ENCODE data around the gene ARHGAP19. TPM values are rescaled to one million over a fixed set of nuclear protein-coding genes. Genes with fewer than 3 reads are reported as not detected.

ARHGAP19 gene
- total RNA-seq, 1 donor from 2014 or later, result 15.4 TPM

DNA sequence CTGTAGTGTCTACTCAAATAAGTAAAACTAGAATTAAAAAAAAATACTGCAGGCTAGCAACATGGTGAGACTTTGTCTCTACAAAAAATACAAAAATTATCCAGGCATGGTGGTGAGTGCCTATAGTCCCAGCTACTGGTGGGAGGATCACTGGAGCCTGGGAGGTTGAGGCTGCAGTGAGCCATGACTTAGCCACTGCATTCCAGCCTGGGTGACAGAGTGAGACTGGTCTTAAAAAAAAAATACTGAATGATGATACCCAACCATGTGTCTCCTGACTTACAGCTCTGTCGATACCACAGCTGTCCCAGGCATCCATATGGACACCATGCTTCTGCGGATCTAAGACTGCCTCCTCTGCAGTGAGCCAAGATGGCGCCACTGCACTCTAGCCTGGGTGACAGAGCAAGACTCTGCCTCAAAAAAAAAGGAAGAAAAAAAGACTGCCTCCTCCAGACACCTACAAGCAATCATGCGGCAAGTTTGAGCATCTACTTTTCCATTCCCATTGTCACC, 18.7 kb upstream of the ARHGAP19 start:
- H3K4me1 ChIP-seq, result no peaks in the 10 kb centered on the region
- no peaks in the 10 kb centered on the region for H3K27me3 ChIP-seq (ENCODE audit: low read depth)
- intact Hi-C loops (cut with DNase I), result no loop called here
- no peak overlapping the region for H3K27ac ChIP-seq
- H3K9me3 ChIP-seq, result no peaks in the 10 kb centered on the region
- TF ChIP-seq, protein P1, sequence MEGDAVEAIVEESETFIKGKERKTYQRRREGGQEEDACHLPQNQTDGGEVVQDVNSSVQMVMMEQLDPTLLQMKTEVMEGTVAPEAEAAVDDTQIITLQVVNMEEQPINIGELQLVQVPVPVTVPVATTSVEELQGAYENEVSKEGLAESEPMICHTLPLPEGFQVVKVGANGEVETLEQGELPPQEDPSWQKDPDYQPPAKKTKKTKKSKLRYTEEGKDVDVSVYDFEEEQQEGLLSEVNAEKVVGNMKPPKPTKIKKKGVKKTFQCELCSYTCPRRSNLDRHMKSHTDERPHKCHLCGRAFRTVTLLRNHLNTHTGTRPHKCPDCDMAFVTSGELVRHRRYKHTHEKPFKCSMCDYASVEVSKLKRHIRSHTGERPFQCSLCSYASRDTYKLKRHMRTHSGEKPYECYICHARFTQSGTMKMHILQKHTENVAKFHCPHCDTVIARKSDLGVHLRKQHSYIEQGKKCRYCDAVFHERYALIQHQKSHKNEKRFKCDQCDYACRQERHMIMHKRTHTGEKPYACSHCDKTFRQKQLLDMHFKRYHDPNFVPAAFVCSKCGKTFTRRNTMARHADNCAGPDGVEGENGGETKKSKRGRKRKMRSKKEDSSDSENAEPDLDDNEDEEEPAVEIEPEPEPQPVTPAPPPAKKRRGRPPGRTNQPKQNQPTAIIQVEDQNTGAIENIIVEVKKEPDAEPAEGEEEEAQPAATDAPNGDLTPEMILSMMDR (IDR thresholded peaks at IDR 0.05), result no peak
- H3K36me3 ChIP-seq, result no peaks in the 10 kb centered on the region
- no peak for DNase-seq
- ATAC-seq, result no peak
- no peak overlapping the region for H3K4me3 ChIP-seq

DNA sequence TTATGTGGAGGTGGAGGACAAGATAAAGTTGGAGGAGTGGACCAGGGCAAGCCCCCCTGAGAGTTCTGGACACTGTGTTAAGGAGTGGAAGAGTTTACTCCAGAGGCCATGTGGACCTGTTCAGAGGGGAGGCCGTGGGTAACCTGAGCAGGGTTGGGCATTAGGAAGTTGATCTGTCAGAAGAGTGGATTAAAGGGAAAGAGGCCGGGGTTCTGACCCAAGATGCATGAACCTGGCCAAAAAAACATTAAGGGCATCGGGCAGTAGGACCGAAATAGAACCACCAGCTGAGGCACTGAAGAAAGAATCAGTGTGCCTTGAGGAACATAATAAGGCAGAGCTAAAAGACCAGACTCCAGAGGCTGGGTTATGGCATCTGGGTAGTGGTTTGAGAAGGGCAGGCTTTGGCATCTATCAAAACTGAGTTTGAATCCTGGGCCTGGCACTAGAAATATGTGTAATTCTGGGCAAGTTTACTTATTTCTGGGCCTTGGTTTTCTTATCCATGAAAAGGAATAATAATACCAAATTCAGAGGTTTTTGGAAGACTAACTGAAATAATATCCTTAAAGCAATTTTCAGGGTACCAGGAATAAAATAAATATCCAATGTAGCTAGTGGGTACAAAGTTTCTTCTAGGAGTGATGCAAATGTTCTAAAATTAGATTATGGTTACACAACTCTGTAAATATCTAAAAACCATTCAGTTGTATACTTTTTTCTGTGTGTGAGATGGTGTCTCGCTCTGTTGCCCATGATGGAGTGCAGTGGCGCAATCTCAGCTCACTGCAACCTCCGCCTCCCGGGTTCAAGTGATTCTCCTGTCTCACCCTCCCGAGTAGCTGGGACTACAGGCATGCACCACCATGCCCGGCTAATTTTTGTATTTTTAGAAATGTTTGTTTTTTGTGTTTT, 15.7 kb upstream of the ARHGAP19 start:
- Histone ChIP-seq H3K4me3 (no peak overlapping the region), H3K36me3 (no peaks in the 10 kb centered on the region), H3K27ac (no peak overlapping the region), H3K27me3 (ENCODE audit: low read depth) (no peaks in the 10 kb centered on the region), H3K4me1 (no peaks in the 10 kb centered on the region), H3K9me3 (no peaks in the 10 kb centered on the region)
- DNase-seq, result no peak
- intact Hi-C loops (cut with DNase I), result no loop called here
- no peak for ATAC-seq
- TF ChIP-seq, protein P1 (IDR thresholded peaks at IDR 0.05), result no peak

DNA sequence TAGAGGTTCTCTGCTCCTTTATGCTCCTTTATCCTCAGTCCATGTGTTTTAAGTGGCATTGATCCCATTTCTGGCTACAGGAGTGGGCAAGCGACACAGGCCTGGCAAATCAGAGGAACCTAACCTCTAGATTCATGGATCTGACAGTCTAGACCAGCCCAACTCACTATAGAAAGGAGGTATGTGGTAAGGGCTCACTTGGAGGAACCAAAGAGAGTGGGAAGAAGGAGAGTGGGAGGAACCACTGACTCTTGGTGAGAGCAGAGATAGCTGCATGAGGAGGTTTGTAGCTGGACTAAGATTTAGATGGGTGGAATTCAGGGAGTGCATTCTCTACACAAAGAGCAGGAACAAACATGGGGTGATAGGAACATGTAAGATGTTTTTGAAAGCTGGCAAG, 15.0 kb upstream of the ARHGAP19 start:
- Histone ChIP-seq H3K36me3 (no peaks in the 10 kb centered on the region), H3K4me3 (no peak overlapping the region), H3K27ac (no peak overlapping the region), H3K9me3 (no peaks in the 10 kb centered on the region), H3K4me1 (no peaks in the 10 kb centered on the region), H3K27me3 (ENCODE audit: low read depth) (no peaks in the 10 kb centered on the region)
- TF ChIP-seq, protein P1 (IDR thresholded peaks at IDR 0.05), result no peak
- peak; percentile 42 to 48 for ATAC-seq
- intact Hi-C loops (cut with DNase I), result no loop called here
- DNase-seq, result no peak

DNA sequence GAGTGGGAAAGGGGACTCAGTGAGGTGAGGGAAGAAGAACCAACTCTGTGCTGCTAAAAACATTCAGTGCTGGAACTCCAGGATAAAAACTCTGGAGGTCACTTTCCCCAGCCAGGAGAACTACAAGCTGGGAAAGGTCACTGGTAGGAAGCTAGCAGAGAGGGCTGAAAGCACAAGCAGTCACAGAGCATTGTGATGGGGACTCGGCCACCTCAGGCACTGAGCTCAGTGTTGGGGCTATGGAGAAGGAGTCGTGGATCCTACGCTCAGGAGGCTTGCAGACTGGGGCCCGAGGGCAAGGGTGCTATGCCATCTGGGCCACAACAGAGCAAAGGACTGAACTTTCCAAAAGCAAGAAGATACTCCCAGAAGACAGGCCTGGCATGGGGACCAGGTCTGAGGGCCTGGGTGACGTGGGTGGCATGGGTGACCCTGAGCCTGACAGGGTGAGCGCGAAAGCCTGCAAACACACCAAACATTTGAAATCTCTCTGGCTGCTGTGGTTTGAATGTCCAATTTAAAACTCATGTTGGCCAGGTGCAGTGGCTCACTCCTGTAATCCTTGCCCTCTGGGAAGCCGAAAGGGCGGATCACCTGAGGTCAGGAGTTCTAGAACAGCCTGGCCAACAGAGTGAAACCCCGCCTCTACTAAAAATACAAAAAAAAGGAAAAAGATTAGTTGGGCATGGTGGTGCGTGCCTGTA, 9.8 kb upstream of the ARHGAP19 start:
- TF ChIP-seq, protein P1 (IDR thresholded peaks at IDR 0.05), result no peak

DNA sequence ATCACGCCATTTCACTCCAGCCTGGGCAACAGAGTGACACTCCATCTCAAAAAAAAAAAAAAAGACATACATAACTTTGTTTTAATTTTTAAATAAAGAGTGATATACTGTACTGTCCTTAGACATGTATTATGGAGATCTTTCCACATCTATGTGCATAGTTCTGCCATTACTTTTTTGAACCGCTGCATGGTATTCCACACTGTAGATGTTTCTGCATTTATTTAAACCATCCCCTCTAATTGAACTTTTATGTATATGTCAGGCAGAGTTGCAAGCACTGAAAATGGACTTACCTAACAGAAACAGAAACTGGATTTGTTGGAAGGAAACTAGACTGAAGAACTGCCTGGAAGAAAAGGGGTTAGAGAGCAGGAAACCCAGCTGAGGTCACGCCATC, 8.5 kb upstream of the ARHGAP19 start:
- H3K9me3 ChIP-seq, result no peaks in the 10 kb centered on the region
- no peaks in the 10 kb centered on the region for H3K36me3 ChIP-seq
- ATAC-seq, result no peak
- H3K4me1 ChIP-seq, result no peaks in the 10 kb centered on the region
- H3K27ac ChIP-seq, result no peak overlapping the region
- intact Hi-C loops (cut with DNase I), result no loop called here
- H3K4me3 ChIP-seq, result no peak overlapping the region
- no peaks in the 10 kb centered on the region for H3K27me3 ChIP-seq (ENCODE audit: low read depth)
- no peak for DNase-seq
- TF ChIP-seq, protein P1 (IDR thresholded peaks at IDR 0.05), result no peak

More for the DNA sequence above, 9.8 kb upstream of the ARHGAP19 start:
- DNase-seq (no peak), ATAC-seq (no peak)
- Histone ChIP-seq H3K4me3 (no peak overlapping the region), H3K9me3 (no peaks in the 10 kb centered on the region), H3K4me1 (no peaks in the 10 kb centered on the region), H3K27me3 (ENCODE audit: low read depth) (no peaks in the 10 kb centered on the region), H3K36me3 (no peaks in the 10 kb centered on the region), H3K27ac (no peak overlapping the region)
- intact Hi-C loops (cut with DNase I), result no loop called here
